Activated T-cell treated with anti-CD3 and anti-CD28 coated beads, Interleukin-2, amount 50 U/mL, for 48 hours (primary cell): ENCODE data around the gene RCCD1.
"Not testable (repeated sequence)": the region's sequence is repeated elsewhere in the genome, so short reads cannot be mapped to it uniquely, and the experiment has no call there.

Experiments used
- DNase-seq, 2 experiments: peaks; one replicate each; pipeline ENCODE4 v3.0.0-alpha.2; 2020

RCCD1 gene

DNA sequence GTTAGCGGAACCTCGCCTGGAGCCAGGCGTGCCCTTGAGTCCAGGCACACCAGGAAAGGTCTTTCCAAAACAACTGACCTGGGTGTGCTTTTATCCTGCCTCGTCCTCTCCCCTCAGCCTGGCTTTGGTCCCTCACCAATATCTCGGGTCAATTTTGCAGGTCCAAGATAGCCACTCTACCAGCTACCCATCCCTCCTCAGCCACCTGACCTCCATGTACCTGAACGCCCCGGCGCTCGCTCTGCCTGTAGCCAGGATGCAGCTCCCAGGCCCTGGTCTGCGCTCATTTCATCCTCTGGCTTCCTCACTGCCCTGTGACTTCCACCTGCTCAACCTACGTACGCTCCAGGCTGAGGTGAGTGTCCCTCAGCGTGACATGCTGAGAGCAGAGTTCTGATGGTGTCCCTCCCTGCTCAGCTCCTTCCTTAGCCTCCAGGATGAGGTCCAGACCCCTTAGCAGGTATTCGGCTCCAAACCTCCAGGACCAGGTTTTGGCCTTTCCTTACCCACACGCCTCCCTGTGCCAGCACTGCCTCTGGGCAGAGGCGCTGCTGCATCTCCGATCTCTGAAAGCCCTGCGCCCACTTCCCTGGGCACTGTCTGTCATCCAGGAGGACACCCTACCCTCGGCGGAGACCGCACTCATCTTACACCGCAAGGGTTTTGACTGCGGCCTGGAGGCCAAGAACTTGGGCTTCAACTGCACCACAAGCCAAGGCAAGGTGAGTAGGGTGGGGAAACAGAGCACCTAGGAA is 36.5 kb upstream of the RCCD1 start:
- no peak for DNase-seq

DNA sequence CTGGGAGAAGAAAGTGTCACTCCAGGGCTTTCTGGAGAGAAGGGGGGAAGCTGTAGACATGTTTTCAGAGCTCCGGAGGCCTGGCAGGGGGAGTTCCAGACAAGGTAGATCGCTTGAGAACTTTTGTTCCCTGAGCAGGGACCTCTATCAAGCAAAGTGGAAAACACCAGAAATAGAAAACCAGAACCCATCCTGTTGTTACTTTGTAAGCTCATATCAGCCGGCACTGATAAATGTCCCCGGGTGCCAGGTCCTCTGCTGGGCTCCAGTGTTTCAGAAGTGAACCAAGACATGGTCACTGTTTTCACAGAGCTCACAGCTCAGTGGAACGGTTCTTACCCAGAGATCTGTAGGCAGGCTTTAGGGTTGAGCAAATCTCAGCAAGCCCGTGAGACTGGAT is 35.8 kb upstream of the RCCD1 start:
- DNase-seq = no peak

DNA sequence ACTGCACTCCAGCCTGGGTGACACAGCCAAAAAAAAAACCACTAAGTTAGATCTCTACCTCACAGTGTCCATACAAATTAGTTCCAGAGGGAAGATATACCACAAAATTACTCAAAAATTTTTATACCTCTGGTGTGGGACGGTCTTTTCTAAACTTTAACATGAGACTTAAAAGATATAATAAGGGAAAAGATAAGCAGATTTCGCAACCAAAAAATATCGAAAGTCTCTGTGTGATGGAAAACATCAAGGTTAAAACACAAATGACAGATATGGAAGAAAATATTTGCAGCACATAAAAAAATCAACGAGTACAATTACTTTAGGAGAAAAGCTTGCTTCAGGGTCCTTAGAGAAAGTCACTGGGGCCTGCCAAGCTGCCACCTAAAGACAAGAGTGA is 32.8 kb upstream of the RCCD1 start:
- no peak for DNase-seq

DNA sequence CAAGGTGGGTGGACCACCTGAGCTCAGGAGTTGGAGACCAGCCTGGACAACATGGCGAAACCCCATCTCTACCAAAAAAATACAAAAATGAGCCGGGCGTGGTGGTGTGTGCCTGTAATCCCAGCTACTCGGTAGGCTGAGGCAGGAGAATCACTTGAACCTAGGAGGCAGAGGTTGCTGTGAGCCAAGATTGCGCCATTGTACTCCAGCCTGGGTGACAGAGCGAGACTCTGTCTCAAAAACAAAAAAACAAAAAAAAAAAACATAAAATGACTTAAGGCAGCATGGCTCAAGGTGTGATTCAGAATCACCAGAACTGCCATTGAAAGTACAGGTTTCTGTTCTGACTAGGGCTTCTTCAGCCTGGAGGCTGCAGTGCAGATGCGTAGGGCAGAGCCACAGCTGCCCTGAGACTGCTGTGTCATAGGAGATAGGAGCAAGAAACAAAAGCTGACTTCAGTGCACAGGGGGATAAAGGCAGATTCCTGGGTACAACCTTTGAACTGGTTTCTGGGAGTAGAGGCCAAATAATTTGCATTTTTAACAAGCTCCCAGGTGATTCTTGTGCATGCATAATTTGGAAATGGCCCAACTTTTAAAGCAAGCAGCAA is 31.9 kb upstream of the RCCD1 start:
- peak; percentile 54 to 66 for DNase-seq

DNA sequence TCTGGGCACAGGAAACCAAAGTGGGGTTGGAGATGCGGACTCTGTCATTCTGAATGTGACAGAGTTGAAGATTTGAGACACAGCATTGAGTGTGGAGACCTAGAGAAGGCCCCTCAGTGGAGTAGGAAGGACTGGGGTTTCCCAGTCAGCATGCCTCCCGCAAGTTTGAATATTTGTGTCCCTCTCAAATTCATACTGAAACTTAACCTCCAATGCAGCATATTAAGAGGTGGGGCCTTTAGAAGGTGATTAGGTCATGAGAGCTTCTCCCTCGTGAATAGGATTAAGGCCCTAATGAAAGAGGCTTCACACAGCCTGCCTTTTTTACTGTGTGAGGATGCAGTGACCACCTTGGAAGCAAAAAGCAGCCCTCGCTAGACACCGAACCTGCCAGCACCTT is 30.3 kb upstream of the RCCD1 start:
- DNase-seq = peak in 1 of 2 experiments; percentile 28

DNA sequence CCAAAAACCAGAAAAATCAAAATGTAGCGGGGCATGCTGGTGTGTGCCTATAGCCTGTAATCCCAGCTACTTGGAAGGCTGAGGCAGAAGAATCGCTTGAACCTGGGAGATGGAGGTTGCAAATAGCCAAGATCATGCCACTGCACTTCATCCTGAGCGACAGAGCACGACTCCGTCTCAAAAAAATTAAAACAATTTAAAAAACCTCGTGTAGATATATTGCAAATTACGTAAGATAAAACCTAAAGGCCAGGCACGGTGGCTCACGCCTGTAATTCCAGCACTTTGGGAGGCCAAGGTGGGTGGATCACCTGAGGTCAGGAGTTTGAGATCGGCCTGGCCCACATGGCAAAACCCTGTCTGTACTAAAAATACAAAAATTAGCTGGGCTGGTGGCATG is 27.9 kb upstream of the RCCD1 start:
- DNase-seq = not testable (repeated sequence)

DNA sequence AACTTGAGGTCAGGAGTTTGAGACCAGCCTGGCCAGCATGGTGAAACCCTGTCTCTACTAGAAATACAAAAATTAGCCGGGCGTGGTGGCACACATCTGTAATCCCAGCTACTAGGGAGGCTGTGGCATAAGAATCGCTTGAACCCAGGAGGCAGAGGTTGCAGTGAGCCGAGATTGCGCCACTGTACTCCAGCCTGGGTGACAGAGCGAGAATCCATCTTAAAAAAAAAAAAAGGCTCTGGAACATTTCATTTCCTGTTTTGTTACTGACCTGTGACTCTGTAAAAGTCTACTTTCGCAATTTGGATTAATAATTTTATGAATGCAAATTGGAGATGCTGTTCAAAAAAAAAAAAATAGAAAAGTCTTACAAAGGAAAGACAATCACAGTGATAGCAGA is 26.6 kb upstream of the RCCD1 start:
- DNase-seq = not testable (repeated sequence)

DNA sequence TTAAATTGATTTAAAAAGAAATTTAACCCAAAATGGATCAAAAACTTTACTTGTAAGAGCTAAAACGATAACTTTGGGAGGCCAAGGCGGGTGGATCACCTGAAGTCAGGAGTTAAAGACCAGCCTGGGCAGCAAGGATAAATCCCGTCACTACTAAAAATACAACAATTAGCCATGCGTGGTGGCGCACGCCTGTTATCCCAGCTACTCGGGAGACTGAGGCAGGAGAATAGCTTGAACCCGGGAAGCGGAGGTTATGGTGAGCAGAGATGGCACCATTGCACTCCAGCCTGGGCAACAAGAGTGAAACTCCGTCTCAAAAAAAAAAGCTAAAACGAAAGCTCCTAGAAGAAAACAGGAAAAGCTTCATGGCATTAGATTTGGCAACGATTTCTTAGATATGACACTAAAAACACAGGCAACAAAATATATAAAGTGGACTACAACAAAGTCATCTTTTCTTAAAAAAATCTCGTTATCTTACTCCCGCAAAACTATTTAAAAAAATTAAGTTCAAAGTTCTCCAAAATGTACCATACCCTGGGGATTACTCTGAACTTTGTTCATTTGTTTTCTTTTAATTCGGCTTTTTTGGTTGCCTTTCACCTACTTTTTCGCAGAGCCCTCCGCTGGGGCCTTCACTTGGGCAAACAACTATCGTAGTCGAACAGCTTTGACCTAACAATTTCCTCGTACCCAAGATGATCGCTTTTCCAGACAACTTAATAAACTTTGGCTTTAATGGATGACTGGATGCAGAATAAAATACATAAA is 25.3 kb upstream of the RCCD1 start:
- DNase-seq = no peak

DNA sequence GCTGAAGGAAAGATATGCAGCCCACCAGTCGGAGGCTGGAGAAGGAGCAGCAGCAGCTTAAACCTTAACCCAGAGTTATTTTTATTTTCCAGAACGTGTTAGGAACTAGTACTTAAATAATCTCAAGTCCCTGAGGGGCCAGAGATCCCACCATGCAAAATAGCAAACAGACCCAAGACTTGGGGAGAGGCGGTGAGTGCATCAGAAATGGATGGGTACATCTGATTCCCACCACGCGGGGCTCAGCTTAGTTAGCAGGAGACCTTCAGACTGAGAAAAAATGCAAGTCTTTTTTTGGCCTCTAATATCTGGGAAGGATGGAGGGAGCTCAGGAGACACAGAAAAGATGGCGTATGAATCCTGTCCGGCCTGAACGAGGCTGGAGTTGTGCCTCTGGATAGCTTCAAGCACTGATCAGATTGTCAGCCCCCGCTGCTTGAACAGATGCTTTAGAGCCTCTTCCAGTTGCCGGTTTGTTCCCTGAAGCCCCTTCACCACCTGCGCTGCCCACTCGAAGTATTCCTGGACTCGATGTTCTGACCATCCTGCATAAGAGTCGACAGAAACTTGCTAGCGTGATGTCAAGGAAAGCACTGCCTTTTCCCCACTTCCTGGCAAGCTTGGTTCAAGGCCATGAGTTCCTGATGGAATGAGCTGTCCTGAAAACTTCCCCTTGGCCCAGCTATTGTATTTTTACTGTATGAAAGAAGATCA is 23.7 kb upstream of the RCCD1 start:
- DNase-seq = peak; percentile 35 to 39

DNA sequence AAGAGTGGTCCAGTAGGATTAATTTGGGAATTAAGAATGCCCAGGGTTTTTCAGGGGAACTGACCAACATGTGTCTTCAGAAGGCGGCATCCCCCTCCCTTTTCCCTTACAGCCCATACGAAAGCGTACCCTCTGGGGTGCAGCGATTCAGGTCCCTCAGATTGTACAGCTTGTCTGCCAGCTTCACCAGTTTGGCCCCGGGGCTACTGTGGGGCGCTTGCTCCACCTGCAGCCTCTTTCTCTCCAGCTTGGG is 23.2 kb upstream of the RCCD1 start:
- no peak for DNase-seq

DNA sequence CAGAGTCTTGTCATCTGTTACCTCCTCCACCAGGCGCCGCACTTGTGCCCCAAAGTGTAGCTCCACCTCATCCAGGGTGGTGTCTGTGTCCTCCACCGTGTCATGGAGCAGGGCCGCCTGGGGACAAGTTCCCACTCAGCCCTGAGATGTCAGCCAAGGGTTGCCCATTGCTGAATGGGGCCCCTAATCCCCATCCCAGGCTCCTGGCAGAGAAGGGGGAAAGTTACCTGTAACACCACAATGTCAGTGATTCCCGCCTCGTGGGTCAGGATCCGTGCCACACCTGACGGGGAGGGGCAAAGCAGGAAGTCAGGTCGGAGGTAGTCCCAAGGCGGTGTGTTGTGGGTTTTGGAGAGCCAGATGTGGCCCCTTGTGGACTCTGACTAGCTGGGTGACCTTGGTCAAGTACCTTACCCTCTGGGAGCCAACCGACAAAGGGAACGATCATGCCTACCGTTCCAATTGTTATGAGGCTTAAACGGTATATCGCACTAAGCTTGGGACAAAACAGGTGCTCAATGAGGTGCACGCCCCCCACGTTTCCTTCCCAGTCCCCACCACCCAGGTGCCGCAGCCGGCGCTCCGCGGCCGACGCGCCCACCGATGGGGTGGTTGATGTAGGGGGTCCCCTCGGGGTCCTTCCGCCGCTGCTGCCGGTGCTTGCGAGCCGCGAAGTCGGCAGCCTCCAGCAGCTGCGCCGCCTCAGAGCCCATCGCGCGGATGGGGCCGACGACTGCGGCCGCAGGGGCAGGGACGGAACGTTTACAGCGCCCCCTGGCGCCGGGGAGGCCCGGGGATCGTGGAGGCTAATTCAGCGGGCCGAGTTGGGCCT is 22.6 kb upstream of the RCCD1 start, which contains the start of gene HDDC3:
Gene HDDC3 (minus strand): TSS at position 722 of the 832 bp plus-strand sequence. CDS start 9 bp downstream, at position 713.
- DNase-seq = peak; percentile 95 to 96

DNA sequence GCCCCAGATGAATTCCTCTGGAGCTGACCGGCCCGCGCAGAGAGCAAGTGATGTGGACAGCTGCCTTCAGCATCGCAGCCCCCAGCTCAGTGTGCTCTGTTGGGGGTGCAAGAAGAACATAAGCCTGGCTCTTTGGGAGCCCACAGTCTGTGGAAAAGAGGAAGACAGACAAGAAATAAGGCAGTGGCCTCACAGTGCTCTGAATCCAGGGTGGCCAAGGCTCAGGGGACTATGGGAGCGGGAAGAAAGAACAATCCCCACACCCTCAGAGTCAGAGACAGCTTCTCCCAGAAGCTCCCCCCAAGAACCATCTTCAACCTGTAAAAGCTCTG is 22.1 kb upstream of the RCCD1 start:
- no peak for DNase-seq

DNA sequence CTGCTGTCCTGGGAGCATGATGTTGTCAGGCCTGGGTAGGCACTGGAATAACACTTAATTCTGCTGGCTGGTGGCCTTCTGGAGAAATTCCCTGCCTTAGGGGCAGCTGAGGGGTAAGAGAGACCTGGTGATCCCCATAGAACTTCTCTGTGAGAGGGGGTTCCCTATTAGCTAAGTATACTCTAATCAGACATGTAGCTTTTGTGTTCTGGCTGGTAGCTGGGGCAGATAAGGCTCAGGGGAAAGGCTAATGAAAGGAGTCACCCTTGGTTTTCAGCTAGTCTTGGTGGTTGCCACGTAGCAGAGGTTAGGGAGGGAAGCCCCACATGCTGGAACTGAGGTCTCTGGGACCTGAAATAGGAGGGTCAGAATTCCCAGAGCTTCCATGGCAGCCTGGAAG is 21.4 kb upstream of the RCCD1 start:
- DNase-seq = no peak

DNA sequence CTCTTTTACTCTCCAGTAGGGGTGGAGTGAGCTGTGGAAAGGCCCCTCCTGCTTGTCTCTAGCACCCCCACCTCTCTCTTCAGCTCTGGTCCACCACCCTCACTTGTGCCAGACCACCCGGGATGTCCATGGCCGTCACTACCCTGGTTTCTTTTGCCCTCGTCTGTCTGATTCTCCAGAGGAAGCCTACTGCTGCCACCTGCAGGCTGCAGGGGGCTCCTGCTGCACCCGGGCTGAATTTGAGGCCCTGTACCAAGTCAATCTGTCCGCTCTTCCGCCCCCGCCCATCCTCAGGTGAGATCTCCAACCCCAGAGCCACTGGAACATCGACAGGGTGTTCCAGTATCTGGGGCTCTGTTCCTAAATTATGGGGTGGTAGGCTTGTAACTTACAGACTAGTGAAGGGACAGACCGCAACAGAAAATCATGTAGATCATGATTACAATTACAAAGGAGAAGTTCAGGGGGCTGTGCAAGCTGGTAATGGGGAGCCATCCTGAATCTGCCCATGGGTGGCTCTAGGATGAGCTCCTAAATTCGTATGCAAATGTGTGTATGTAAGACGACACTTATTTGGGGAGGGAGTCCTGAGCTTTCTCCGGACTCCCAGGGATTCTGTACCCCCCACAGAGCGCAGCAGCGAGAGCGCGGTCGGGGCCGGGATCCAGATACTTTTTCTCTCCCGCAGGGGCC is 20.3 kb upstream of the RCCD1 start:
- peak; percentile 94 for DNase-seq

DNA sequence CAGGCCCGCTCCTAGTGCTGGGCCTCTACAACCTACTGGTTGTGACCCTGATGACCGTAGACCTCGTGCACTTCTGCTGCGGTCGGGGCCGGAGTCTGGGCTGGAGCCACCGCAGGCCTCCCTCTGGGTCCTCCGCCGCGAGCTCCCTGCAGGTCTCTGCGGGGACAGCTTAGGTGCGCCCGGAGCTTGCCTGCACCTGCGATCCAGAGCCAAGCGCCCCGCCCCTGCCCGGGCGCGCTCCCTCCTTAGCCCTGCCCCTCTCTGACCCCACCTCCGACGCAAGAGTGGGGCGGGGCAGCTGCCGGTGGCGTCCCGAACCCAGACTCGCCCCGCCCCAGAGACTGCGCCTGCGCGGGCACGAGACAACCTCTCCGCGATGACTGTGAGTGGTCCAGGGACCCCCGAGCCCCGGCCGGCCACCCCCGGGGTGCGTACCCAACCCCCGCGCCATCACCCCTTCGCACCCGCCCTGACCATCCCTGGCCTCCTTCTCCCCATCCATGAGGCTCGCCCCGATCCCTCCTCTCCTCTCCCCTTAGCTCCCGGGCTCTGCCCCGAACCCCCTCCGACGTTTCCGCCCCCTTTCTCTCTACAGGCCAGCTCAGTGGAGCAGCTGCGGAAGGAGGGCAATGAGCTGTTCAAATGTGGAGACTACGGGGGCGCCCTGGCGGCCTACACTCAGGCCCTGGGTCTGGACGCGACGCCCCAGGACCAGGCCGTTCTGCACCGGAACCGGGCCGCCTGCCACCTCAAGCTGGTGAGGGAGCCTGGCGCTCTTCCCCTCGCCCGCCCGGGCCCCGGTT is 19.5 kb upstream of the RCCD1 start, which contains the start of gene UNC45A:
Gene UNC45A (plus strand): TSS at position 337 of the 803 bp plus-strand sequence. CDS start 40 bp downstream, at position 377.
- peak; percentile 98 for DNase-seq

DNA sequence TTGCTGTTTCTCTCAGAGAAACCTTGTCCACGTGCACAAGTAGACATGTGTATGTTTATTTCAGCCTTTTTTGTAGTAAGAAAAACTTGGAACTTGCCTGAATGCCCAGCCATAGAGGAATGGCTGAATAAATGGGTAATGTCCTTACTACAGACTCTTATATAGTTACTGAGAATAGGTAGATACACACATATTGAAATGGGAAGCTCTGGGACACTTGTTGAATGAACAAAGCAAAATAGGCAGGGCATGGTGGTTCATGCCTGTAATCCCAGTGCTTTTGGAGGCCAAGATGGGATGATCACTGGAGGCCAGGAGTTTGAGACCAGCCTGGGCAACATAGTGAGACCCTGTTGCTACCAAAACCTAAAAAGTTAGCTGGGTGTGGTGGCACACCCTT is 17.9 kb upstream of the RCCD1 start:
- no peak for DNase-seq

DNA sequence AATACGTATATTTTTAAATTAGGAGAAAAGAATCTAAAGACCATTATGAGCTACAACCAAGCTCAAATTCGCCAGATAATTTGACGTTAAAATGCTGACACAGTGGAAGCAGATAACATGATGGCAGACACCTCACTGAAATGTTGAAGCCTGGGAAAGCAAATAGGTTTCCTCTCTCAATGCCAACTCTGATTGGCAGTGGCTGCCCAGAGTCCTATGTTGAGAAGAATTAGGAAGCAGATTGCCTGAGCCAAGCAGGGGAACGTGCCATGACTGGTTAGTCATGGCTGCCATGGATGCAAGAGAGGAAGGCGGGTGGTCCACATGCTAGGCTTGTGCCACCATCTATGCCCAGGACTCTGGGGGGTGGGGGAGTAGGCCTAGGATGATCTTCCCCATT is 16.4 kb upstream of the RCCD1 start:
- DNase-seq = no peak

DNA sequence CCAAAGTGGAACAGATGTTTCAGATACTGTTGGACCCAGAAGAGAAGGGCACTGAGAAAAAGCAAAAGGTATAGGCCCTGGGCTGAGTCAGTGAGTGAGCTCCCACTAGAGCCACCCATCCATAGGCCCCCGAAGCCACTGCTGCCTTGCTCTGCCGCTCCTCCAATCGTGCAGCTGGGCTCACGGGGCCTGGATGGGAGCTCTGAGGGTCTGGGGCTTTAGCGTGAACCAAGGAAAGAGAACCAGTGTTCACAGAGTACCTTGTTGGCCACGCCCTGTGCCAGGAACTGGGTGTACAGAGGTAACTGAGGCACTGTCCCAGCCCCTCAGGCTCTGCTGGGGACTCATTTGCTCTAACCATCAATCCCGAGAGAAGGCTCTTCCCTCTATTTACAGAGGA is 14.9 kb upstream of the RCCD1 start:
- no peak for DNase-seq

DNA sequence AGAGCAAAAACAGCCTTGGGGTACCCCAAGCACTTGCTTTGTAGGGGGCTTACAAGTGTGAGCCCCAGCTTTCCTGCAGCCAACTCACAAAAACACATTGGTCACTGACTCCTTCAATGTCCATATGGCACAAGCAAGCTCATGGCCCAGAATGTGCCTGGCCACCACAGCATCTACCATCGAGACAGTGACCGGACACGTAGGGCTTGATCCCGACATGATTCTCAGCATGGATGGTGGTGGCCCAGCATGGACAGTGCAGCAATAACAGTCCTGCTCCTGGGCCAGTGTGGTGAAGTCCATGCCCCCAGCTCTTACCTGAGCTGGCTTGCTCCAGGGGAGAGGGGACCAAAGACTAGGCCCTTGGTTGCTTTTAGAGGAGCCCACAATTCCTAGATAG is 13.6 kb upstream of the RCCD1 start:
- no peak for DNase-seq

DNA sequence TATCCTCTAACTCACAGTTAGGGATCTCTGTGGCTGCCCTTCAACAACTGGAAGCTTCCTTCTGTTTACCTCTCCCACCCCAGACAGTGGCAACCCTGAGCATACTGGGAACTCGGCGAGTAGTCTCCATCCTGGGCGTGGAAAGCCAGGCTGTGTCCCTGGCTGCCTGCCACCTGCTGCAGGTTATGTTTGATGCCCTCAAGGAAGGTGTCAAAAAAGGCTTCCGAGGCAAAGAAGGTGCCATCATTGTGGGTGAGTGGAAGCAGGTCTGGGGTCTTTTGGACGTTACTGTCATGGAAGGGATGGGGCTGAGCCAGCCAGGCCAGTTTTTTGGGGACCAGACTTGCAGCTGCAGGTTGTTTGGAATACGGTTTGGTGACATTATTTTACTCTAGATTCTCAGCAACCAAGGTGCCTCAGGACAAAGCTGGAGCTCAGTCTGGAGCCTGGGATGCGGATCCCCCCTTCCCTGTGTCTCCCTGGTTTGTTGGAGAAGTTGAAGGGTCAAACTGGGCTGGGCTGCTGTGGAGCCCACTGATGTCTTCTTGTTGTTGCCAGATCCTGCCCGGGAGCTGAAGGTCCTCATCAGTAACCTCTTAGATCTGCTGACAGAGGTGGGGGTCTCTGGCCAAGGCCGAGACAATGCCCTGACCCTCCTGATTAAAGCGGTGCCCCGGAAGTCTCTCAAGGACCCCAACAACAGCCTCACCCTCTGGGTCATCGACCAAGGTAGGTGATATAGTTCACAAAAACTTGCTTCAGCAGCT is 12.1 kb upstream of the RCCD1 start:
- no peak for DNase-seq
